HepG2 (cell line): Measurements from ENCODE around the gene LCP2. TPM values are rescaled to one million over a fixed set of nuclear protein-coding genes. Genes with fewer than 3 reads are reported as not detected.

Experiments
- ATAC-seq: fragments of 200-7000 bp; cut with Tn5 transposase; 3 replicates; pipeline ENCODE4 v1.9.1; 2020; ENCODE audit warnings: mild to moderate bottlenecking, moderate library complexity
- BruUV-seq: library from RNA; stranded (reverse); fragments of 400-500 nt; replicated peaks from 2 replicates; lab custom pipeline; 2021; lab: Mats Ljungman, UMichigan
- CTCF ChIA-PET: fragments of 300-600 bp; formaldehyde crosslinking; extraction: SDS; loops from one replicate; lab custom pipeline; 2021; ENCODE audit warnings: low total read pairs, inconsistent platforms, low intra/inter-chr PET ratio; lab: Yijun Ruan, JAX
- POLR2A ChIA-PET: fragments of 350-600 bp; sonication (Branson Sonifier 250); formaldehyde crosslinking; loops from one replicate; lab custom pipeline; 2020; ENCODE audit warnings: antibody characterized with exemption, inconsistent platforms; lab: Yijun Ruan, JAX
- DNase-seq: peaks from one replicate; pipeline ENCODE4 v3.0.0-alpha.2; 2015; ENCODE audit warnings: low spot score
- FAIRE-seq: peaks from 3 replicates; lab custom pipeline; 2011; peaks lifted over from hg19 to GRCh38; lab: Jason Lieb, UNC
- H2AFZ ChIP-seq: one replicate; pipeline ENCODE4 v1.6.1; 2011; ENCODE audit warnings: low read length, inconsistent platforms
- H3K27ac ChIP-seq: fragments of 300-600 bp; 3 replicates; pipeline ENCODE4 v1.8.0; 2011; ENCODE audit warnings: mixed run types, mild to moderate bottlenecking, mixed read lengths, low read length, inconsistent platforms; ENCODE audit not compliant: insufficient read depth; ENCODE audit errors: extremely low read length
- H3K27me3 ChIP-seq, 2 experiments: fragments of 200-600 bp in 1 of 2; 2 replicates in 1 of 2; 3 replicates in 1 of 2; pipeline versions ENCODE4 v1.6.0 to v1.8.0; 2011; ENCODE audit warnings: low read length in 2 of 2, mild to moderate bottlenecking in 2 of 2, moderate library complexity in 2 of 2, inconsistent platforms in 1 of 2; ENCODE audit not compliant: insufficient read depth in 2 of 2, control insufficient read depth in 1 of 2
- H3K36me3 ChIP-seq, 2 experiments: fragments of 200-600 bp in 1 of 2; replicated peaks in 1 of 2; 2 replicates in 1 of 2; 3 replicates in 1 of 2; pipeline versions ENCODE4 v1.5.1 to v1.8.0; 2011; ENCODE audit warnings: low read length in 2 of 2, inconsistent platforms in 1 of 2; ENCODE audit not compliant: insufficient read depth in 2 of 2, control insufficient read depth in 1 of 2
- H3K4me1 ChIP-seq: 2 replicates; pipeline ENCODE4 v1.5.1; 2012; ENCODE audit warnings: low read length, inconsistent platforms; ENCODE audit not compliant: insufficient read depth
- H3K4me2 ChIP-seq: 2 replicates; pipeline ENCODE4 v1.6.0; 2011; ENCODE audit warnings: low read depth, low read length, inconsistent platforms
- H3K4me3 ChIP-seq, 3 experiments: fragments of 200-600 bp in 1 of 3; sonication (generic), shearing (Covaris generic) in 1 of 3; replicated peaks in 1 of 3; 2 replicates each; pipeline ENCODE4 v1.5.1; 2011 to 2016; ENCODE audit warnings: low read length in 3 of 3, inconsistent platforms in 2 of 3, low read depth in 2 of 3, mild to moderate bottlenecking in 2 of 3, control low read depth in 1 of 3, mixed read lengths in 1 of 3; ENCODE audit not compliant: insufficient read depth in 1 of 3
- H3K79me2 ChIP-seq: one replicate; pipeline ENCODE4 v1.6.1; 2011; ENCODE audit warnings: low read length, inconsistent platforms; ENCODE audit not compliant: insufficient read depth
- H3K9ac ChIP-seq: 2 replicates; pipeline ENCODE4 v1.6.0; 2011; ENCODE audit warnings: mild to moderate bottlenecking, low read depth, low read length, inconsistent platforms; ENCODE audit not compliant: insufficient read depth
- H3K9me3 ChIP-seq: 2 replicates; pipeline ENCODE4 v1.5.1; 2012; ENCODE audit warnings: mild to moderate bottlenecking, low read length
- H4K20me1 ChIP-seq: 2 replicates; pipeline ENCODE4 v1.6.0; 2011; ENCODE audit warnings: inconsistent platforms, mild to moderate bottlenecking, low read length, moderate library complexity; ENCODE audit not compliant: insufficient read depth
- EHMT2 ChIP-seq: fragments of 200-600 bp; sonication (generic); IDR thresholded peaks from 2 replicates; pipeline ENCODE4 v1.7.0; 2017; ENCODE audit warnings: antibody characterized with exemption, low read depth, low read length, borderline replicate concordance
- MTA3 ChIP-seq: sonication (generic); formaldehyde crosslinking; IDR thresholded peaks from 2 replicates; pipeline ENCODE4 v1.4.0; 2020; ENCODE audit warnings: missing genetic modification reagents
- ZNF138 ChIP-seq: sonication (generic); formaldehyde crosslinking; IDR thresholded peaks from 2 replicates; pipeline ENCODE4 v1.5.0; 2020; ENCODE audit warnings: mild to moderate bottlenecking, low read depth, missing genetic modification reagents
- ZNF562 ChIP-seq: sonication (generic); formaldehyde crosslinking; IDR thresholded peaks from 2 replicates; pipeline ENCODE4 v1.8.0; 2022; ENCODE audit warnings: missing genetic modification reagents, borderline replicate concordance
- ZNF577 ChIP-seq: sonication (generic); formaldehyde crosslinking; IDR thresholded peaks from 2 replicates; pipeline ENCODE4 v1.4.0; 2020; ENCODE audit warnings: mild to moderate bottlenecking, low read depth, missing genetic modification reagents, borderline replicate concordance
- ZNF740 ChIP-seq: sonication (generic); formaldehyde crosslinking; IDR thresholded peaks from 2 replicates; pipeline ENCODE4 v1.4.0; 2020; ENCODE audit warnings: missing genetic modification reagents
- ZNF766 ChIP-seq: sonication (generic); formaldehyde crosslinking; IDR thresholded peaks from 2 replicates; pipeline ENCODE4 v1.5.0; 2020; ENCODE audit warnings: missing genetic modification reagents, borderline replicate concordance
- ZNF777 ChIP-seq: sonication (generic); formaldehyde crosslinking; IDR thresholded peaks from 2 replicates; pipeline ENCODE4 v1.4.0; 2020; ENCODE audit warnings: missing genetic modification reagents
- WGBS: methylation state at CpG from one replicate; pipeline ENCODE4 v1.1.6; 2017; ENCODE audit warnings: low lambda C conversion rate; 5-methylcytosine and 5-hydroxymethylcytosine counted together
- in situ Hi-C: cut with HindIII; loops from 2 replicates; pipeline ENCODE4 v1.10.0; 2017; ENCODE audit warnings: low pct_unique_long_range_greater_than_20kb; ENCODE audit not compliant: extremely low pct_ligation_motif_present
- intact Hi-C: fragments of 100-400 bp; cut with micrococcal nuclease; formaldehyde crosslinking; loops from one replicate; pipeline ENCODE4 v1.10.0; 2022; ENCODE audit not compliant: unreplicated experiment
- polyA plus RNA-seq, 8 experiments: library from polyadenylated mRNA; depleted of rRNA in 3 of 8; stranded (reverse) in 7 of 8; unstranded in 1 of 8; fragments of >200 nt; fragmentation: Illumina TruSeq in 4 of 8; extraction: Trizol in 4 of 8; gene quantifications; 2 replicates each; pipeline versions ENCODE4 v1.2.1 to v1.2.3, GENCODE V29; 2011 to 2016; ENCODE audit warnings: low read depth in 4 of 8, missing spikeins in 1 of 8, mixed read lengths in 1 of 8; ENCODE audit not compliant: insufficient read depth in 1 of 8
- total RNA-seq, 5 experiments: library from RNA; depleted of rRNA; stranded (reverse); fragments of >200 nt; fragmentation: Illumina TruSeq; extraction: Trizol; gene quantifications; 2 replicates each; pipeline ENCODE4 v1.2.3, GENCODE V29; 2016; ENCODE audit warnings: low read depth in 1 of 5
- TF ChIP-seq, protein P1 (sequence below): sonication (generic); formaldehyde crosslinking; IDR thresholded peaks from 2 replicates; pipeline ENCODE4 v1.4.0; 2020; ENCODE audit warnings: low read depth, missing genetic modification reagents

The LCP2 gene
- total and polyA plus RNA-seq, 2 of the 13 experiments (the other 11 are each of a cell fraction or from before 2014, with no cell fraction given): not detected

DNA sequence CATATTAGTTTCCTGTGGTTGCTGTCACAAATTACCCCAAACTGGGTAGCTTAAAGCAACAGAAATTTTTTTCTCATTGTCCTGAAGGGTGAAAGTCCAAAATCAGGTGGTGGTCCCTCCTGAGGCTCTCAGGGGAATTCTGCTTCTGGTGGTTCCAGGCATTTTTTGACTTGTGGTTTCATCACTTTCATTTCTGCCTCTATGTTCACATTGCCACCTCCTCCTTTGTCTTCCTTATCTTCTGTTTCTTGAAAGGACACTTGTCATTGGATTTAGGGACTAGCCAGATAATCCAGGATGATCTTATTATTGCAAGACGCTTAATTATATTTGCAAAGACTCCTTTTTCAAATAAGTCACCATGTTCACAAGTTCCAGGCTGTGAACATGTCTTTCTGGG, 48.4 kb upstream of the LCP2 start:
- FAIRE-seq (no peak), ATAC-seq (no peak), DNase-seq (no peak)
- Histone ChIP-seq H3K79me2 (no peaks in the 10 kb centered on the region), H2AFZ (no peak overlapping the region), H3K9me3 (no peaks in the 10 kb centered on the region), H3K4me2 (no peak overlapping the region), H3K4me3 (no peak overlapping the region), H3K27ac (no peak overlapping the region), H3K36me3 (no peaks in the 10 kb centered on the region), H3K9ac (no peak overlapping the region), H3K4me1 (no peaks in the 10 kb centered on the region), H3K27me3 (peaks cover 2 to 25% of the 10 kb centered on the region in 2 experiments; a peak in 3 of 5 replicates), H4K20me1 (no peaks in the 10 kb centered on the region)
- no TSS peak for BruUV-seq
- CTCF ChIA-PET: no interaction called here
- 6% methylated on average over 1 of the region's 1 CpG for WGBS
- POLR2A ChIA-PET: no interaction called here
- TF ChIP-seq ZNF740 (CRISPR knock-in tag): no peak
- no peak for TF ChIP-seq EHMT2
- TF ChIP-seq ZNF562 (CRISPR knock-in tag): no peak
- TF ChIP-seq ZNF777 (CRISPR knock-in tag): no peak
- TF ChIP-seq MTA3 (CRISPR knock-in tag): no peak
- no peak for TF ChIP-seq ZNF138
- no peak for TF ChIP-seq ZNF577 (CRISPR knock-in tag)
- no peak for TF ChIP-seq ZNF766 (CRISPR knock-in tag)
- TF ChIP-seq, protein P1, sequence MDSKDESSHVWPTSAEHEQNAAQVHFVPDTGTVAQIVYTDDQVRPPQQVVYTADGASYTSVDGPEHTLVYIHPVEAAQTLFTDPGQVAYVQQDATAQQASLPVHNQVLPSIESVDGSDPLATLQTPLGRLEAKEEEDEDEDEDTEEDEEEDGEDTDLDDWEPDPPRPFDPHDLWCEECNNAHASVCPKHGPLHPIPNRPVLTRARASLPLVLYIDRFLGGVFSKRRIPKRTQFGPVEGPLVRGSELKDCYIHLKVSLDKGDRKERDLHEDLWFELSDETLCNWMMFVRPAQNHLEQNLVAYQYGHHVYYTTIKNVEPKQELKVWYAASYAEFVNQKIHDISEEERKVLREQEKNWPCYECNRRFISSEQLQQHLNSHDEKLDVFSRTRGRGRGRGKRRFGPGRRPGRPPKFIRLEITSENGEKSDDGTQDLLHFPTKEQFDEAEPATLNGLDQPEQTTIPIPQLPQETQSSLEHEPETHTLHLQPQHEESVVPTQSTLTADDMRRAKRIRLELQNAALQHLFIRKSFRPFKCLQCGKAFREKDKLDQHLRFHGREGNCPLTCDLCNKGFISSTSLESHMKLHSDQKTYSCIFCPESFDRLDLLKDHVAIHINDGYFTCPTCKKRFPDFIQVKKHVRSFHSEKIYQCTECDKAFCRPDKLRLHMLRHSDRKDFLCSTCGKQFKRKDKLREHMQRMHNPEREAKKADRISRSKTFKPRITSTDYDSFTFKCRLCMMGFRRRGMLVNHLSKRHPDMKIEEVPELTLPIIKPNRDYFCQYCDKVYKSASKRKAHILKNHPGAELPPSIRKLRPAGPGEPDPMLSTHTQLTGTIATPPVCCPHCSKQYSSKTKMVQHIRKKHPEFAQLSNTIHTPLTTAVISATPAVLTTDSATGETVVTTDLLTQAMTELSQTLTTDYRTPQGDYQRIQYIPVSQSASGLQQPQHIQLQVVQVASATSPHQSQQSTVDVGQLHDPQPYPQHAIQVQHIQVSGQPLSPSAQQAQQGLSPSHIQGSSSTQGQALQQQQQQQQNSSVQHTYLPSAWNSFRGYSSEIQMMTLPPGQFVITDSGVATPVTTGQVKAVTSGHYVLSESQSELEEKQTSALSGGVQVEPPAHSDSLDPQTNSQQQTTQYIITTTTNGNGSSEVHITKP (CRISPR knock-in tag): no peak
- intact Hi-C loops (no loop called here), in situ Hi-C loops (no loop called here)
